C4-2B (cell line): ENCODE results near the gene SEMA5B.

Experiments
- CTCF ChIP-seq: fragments of 450-650 bp; conservative IDR thresholded peaks from 2 replicates; pipeline ENCODE4 v1.5.1; 2017; ENCODE audit warnings: mild to moderate bottlenecking
- ZFX ChIP-seq: fragments of 450-650 bp; IDR thresholded peaks from 2 replicates; pipeline ENCODE4 v1.6.1; 2017

- TF ChIP-seq CTCF (no peak), ZFX (no peak)
Measured at GRCh38 chr3:122940628-122941086, 86.9 kb downstream of the SEMA5B start.
